Nephron (organoid): Measurements from ENCODE around the gene F5.
A peak's percentile ranks its signal among the peaks of the same experiment; 100 is the strongest.

Experiments used
- H3K27ac Mint-ChIP-seq, 3 experiments: 2 replicates each; pipeline ENCODE4 v1.8.0; 2020; ENCODE audit warnings: mixed read lengths in 3 of 3, mild to moderate bottlenecking in 2 of 3, moderate library complexity in 1 of 3
- H3K27me3 Mint-ChIP-seq: 2 replicates; pipeline ENCODE4 v1.8.0; 2021; ENCODE audit warnings: low read depth, mild to moderate bottlenecking, moderate library complexity, mixed read lengths
- H3K36me3 Mint-ChIP-seq: 2 replicates; pipeline ENCODE4 v1.8.0; 2020; ENCODE audit warnings: low read depth, mixed read lengths
- H3K4me1 Mint-ChIP-seq: 2 replicates; pipeline ENCODE4 v1.8.0; 2020; ENCODE audit warnings: mixed read lengths
- H3K4me3 Mint-ChIP-seq, 3 experiments: 2 replicates each; pipeline ENCODE4 v1.8.0; 2020; ENCODE audit warnings: mild to moderate bottlenecking in 3 of 3, mixed read lengths in 3 of 3, moderate library complexity in 2 of 3
- H3K9me3 Mint-ChIP-seq: 2 replicates; pipeline ENCODE4 v1.8.0; 2020; ENCODE audit warnings: mixed read lengths
- CTCF ChIP-seq, 3 experiments: fragments of 200-600 bp; sonication (generic); IDR thresholded peaks; one replicate each; pipeline ENCODE4 v1.5.0; 2021; ENCODE audit warnings: antibody characterized with exemption in 3 of 3; ENCODE audit not compliant: unreplicated experiment in 3 of 3

F5 gene

GRCh38 chr1:169584483-169585144 lies 1.7 kb downstream of the F5 start:
- H3K4me3 Mint-ChIP-seq = no peak overlapping the region

GRCh38 chr1:169577981-169578738 lies 8.1 kb downstream of the F5 start:
- no peaks in the 10 kb centered on the region for H3K4me1 Mint-ChIP-seq
- H3K9me3 Mint-ChIP-seq = no peaks in the 10 kb centered on the region
- no peak overlapping the region for H3K4me3 Mint-ChIP-seq
- H3K27ac Mint-ChIP-seq = no peak overlapping the region
- no peaks in the 10 kb centered on the region for H3K36me3 Mint-ChIP-seq
- peaks cover 18% of the 10 kb centered on the region for H3K27me3 Mint-ChIP-seq
- TF ChIP-seq CTCF (IDR thresholded peaks at IDR 0.05; ENCODE audit: unreplicated experiment in 3 of 3) = no peak

More at GRCh38 chr1:169584483-169585144, 1.7 kb downstream of the F5 start:
- no peaks in the 10 kb centered on the region for H3K4me1 Mint-ChIP-seq
- no peaks in the 10 kb centered on the region for H3K36me3 Mint-ChIP-seq
- no peak overlapping the region for H3K27ac Mint-ChIP-seq
- peaks cover 55% of the 10 kb centered on the region for H3K27me3 Mint-ChIP-seq
- TF ChIP-seq CTCF (IDR thresholded peaks at IDR 0.05; ENCODE audit: unreplicated experiment in 3 of 3) = no peak
- no peaks in the 10 kb centered on the region for H3K9me3 Mint-ChIP-seq

- Mint-ChIP-seq H3K27me3 (peaks cover 17% of the 10 kb centered on the region), H3K36me3 (no peaks in the 10 kb centered on the region), H3K4me1 (no peaks in the 10 kb centered on the region), H3K27ac (peak overlapping the region in 1 of 3 experiments; percentile 63), H3K9me3 (no peaks in the 10 kb centered on the region), H3K4me3 (no peak overlapping the region)
- TF ChIP-seq CTCF (IDR thresholded peaks at IDR 0.05; ENCODE audit: unreplicated experiment in 3 of 3) = no peak
Measured at GRCh38 chr1:169576935-169577331, 9.3 kb downstream of the F5 start.

GRCh38 chr1:169576241-169576934 lies 9.9 kb downstream of the F5 start:
- H3K4me1 Mint-ChIP-seq = no peaks in the 10 kb centered on the region
- H3K9me3 Mint-ChIP-seq = no peaks in the 10 kb centered on the region
- TF ChIP-seq CTCF (IDR thresholded peaks at IDR 0.05; ENCODE audit: unreplicated experiment in 3 of 3) = no peak
- peaks cover 17% of the 10 kb centered on the region for H3K27me3 Mint-ChIP-seq
- no peak overlapping the region for H3K4me3 Mint-ChIP-seq
- H3K27ac Mint-ChIP-seq = peak overlapping the region in 1 of 3 experiments; percentile 63
- H3K36me3 Mint-ChIP-seq = no peaks in the 10 kb centered on the region

GRCh38 chr1:169574336-169574735 lies 11.9 kb downstream of the F5 start:
- H3K9me3 Mint-ChIP-seq = no peaks in the 10 kb centered on the region
- peaks cover 17% of the 10 kb centered on the region for H3K27me3 Mint-ChIP-seq
- no peak overlapping the region for H3K4me3 Mint-ChIP-seq
- H3K36me3 Mint-ChIP-seq = no peaks in the 10 kb centered on the region
- no peak for TF ChIP-seq CTCF (IDR thresholded peaks at IDR 0.05; ENCODE audit: unreplicated experiment in 3 of 3)
- no peaks in the 10 kb centered on the region for H3K4me1 Mint-ChIP-seq
- no peak overlapping the region for H3K27ac Mint-ChIP-seq
